H1 (cell line): ENCODE results near the gene RAB38. TPM values are rescaled to one million over a fixed set of nuclear protein-coding genes. Genes with fewer than 3 reads are reported as not detected.

ENCODE experiments used
- CTCF ChIA-PET: fragments of 300-600 bp; sonication (Branson Sonifier 250); formaldehyde crosslinking; loops from one replicate; lab custom pipeline; 2021; ENCODE audit not compliant: partially characterized antibody; lab: Charles Lee
- POLR2A ChIA-PET: fragments of 300-600 bp; sonication (Branson Sonifier 250); formaldehyde crosslinking; loops from one replicate; lab custom pipeline; 2021; ENCODE audit warnings: inconsistent platforms; ENCODE audit not compliant: partially characterized antibody; lab: Charles Lee
- DNase-seq, 2 experiments: peaks; one replicate each; pipeline versions ENCODE4 v3.0.0 to v3.0.0-alpha.2; 2010 to 2022; ENCODE audit warnings: low spot score in 2 of 2, low read depth in 1 of 2, mixed read lengths in 1 of 2
- FAIRE-seq: peaks from 2 replicates; lab custom pipeline; 2011; peaks lifted over from hg19 to GRCh38; lab: Jason Lieb, UNC
- H2AFZ ChIP-seq: 2 replicates; pipeline ENCODE4 v1.8.1; 2012; ENCODE audit warnings: low read length, inconsistent platforms
- H2AK5ac ChIP-seq: 2 replicates; pipeline ENCODE4 v1.6.1; 2013; ENCODE audit warnings: low read depth, low read length
- H2BK120ac ChIP-seq: replicated peaks from 2 replicates; pipeline ENCODE3; 2013; ENCODE audit warnings: low read depth, low read length, inconsistent platforms
- H2BK12ac ChIP-seq: 2 replicates; pipeline ENCODE4 v1.6.1; 2013; ENCODE audit warnings: low read depth, low read length
- H2BK15ac ChIP-seq: 2 replicates; pipeline ENCODE4 v1.6.1; 2013; ENCODE audit warnings: low read length
- H2BK20ac ChIP-seq: 2 replicates; pipeline ENCODE4 v1.6.1; 2013; ENCODE audit warnings: low read length
- H2BK5ac ChIP-seq: 2 replicates; pipeline ENCODE4 v1.6.1; 2013; ENCODE audit warnings: low read depth, low read length
- H3K14ac ChIP-seq: 2 replicates; pipeline ENCODE4 v1.6.1; 2013; ENCODE audit warnings: inconsistent platforms; ENCODE audit not compliant: insufficient read length
- H3K18ac ChIP-seq: 2 replicates; pipeline ENCODE4 v1.6.1; 2013; ENCODE audit warnings: low read length; ENCODE audit errors: extremely low read depth
- H3K23ac ChIP-seq: 2 replicates; pipeline ENCODE4 v1.6.1; 2013; ENCODE audit warnings: inconsistent platforms; ENCODE audit not compliant: insufficient read length
- H3K23me2 ChIP-seq: 2 replicates; pipeline ENCODE4 v1.6.1; 2013; ENCODE audit warnings: low read depth, low read length
- H3K27ac ChIP-seq: 2 replicates; pipeline ENCODE4 v1.6.1; 2011; ENCODE audit warnings: low read depth, low read length, inconsistent platforms
- H3K27me3 ChIP-seq, 4 experiments: replicated peaks in 1 of 4; 1 replicate in 1 of 4; 2 replicates in 3 of 4; pipeline versions ENCODE4 v1.6.1 to v1.8.1; 2011 to 2013; ENCODE audit warnings: low read length in 3 of 4, mild to moderate bottlenecking in 3 of 4, inconsistent platforms in 2 of 4, mixed read lengths in 2 of 4, moderate library complexity in 1 of 4; ENCODE audit not compliant: control insufficient read depth in 3 of 4, insufficient read depth in 3 of 4; ENCODE audit errors: extremely low read depth in 1 of 4
- H3K36me3 ChIP-seq, 4 experiments: 2 replicates each; pipeline versions ENCODE4 v1.6.1 to v1.8.1; 2011 to 2013; ENCODE audit warnings: mild to moderate bottlenecking in 4 of 4, low read length in 3 of 4, moderate library complexity in 2 of 4, control low read depth in 1 of 4, inconsistent platforms in 1 of 4; ENCODE audit not compliant: insufficient read depth in 4 of 4, control insufficient read depth in 2 of 4
- H3K4ac ChIP-seq: replicated peaks from 2 replicates; pipeline ENCODE3; 2013; ENCODE audit warnings: low read length, low read depth, mixed read lengths, inconsistent platforms; ENCODE audit not compliant: insufficient read length
- H3K4me1 ChIP-seq, 4 experiments: replicated peaks in 1 of 4; 1 replicate in 1 of 4; 2 replicates in 3 of 4; pipeline versions ENCODE4 v1.6.1 to v1.8.1; 2011 to 2013; ENCODE audit warnings: low read length in 3 of 4, inconsistent platforms in 2 of 4, mixed read lengths in 1 of 4; ENCODE audit not compliant: insufficient read depth in 4 of 4, control insufficient read depth in 3 of 4
- H3K4me2 ChIP-seq, 2 experiments: 2 replicates each; pipeline versions ENCODE4 v1.6.1 to v1.8.1; 2011 to 2013; ENCODE audit warnings: low read depth in 2 of 2, low read length in 2 of 2, control low read depth in 1 of 2, inconsistent platforms in 1 of 2, mild to moderate bottlenecking in 1 of 2; ENCODE audit not compliant: insufficient read depth in 1 of 2
- H3K4me3 ChIP-seq, 4 experiments: fragments of 200-600, 300-600 bp in 1 of 4; sonication (generic), shearing (Covaris generic), sonication (Bioruptor Twin) in 1 of 4; 2 replicates each; pipeline versions ENCODE4 v1.5.1 to v1.8.1; 2011 to 2016; ENCODE audit warnings: low read length in 4 of 4, low read depth in 3 of 4, control low read depth in 2 of 4, inconsistent platforms in 2 of 4, mild to moderate bottlenecking in 2 of 4, mixed read lengths in 1 of 4, moderate library complexity in 1 of 4; ENCODE audit not compliant: insufficient read depth in 2 of 4; ENCODE audit errors: extremely low read depth in 1 of 4
- H3K56ac ChIP-seq: replicated peaks from 2 replicates; pipeline ENCODE3; 2013; ENCODE audit warnings: low read depth, mild to moderate bottlenecking, mixed read lengths, low read length, inconsistent platforms; ENCODE audit not compliant: insufficient read length
- H3K79me1 ChIP-seq: 2 replicates; pipeline ENCODE4 v1.6.1; 2013; ENCODE audit warnings: low read depth, low read length, control low read depth
- H3K79me2 ChIP-seq, 2 experiments: 2 replicates each; pipeline versions ENCODE4 v1.6.1 to v1.8.1; 2012 to 2013; ENCODE audit warnings: low read length in 2 of 2, mild to moderate bottlenecking in 2 of 2, inconsistent platforms in 1 of 2; ENCODE audit not compliant: insufficient read depth in 2 of 2, control insufficient read depth in 1 of 2
- H3K9ac ChIP-seq, 4 experiments: replicated peaks in 1 of 4; 1 replicate in 1 of 4; 2 replicates in 3 of 4; pipeline versions ENCODE4 v1.6.1 to v1.8.1; 2011 to 2013; ENCODE audit warnings: low read depth in 3 of 4, low read length in 3 of 4, control low read depth in 2 of 4, mild to moderate bottlenecking in 2 of 4, moderate library complexity in 2 of 4, inconsistent platforms in 1 of 4; ENCODE audit errors: extremely low read depth in 1 of 4
- H3K9me3 ChIP-seq, 2 experiments: 2 replicates each; pipeline versions ENCODE4 v1.6.1 to v1.8.1; 2012 to 2013; ENCODE audit warnings: mild to moderate bottlenecking in 2 of 2, moderate library complexity in 2 of 2, control low read depth in 1 of 2, inconsistent platforms in 1 of 2, low read depth in 1 of 2, low read length in 1 of 2, mixed read lengths in 1 of 2; ENCODE audit not compliant: insufficient read depth in 2 of 2
- H4K20me1 ChIP-seq, 2 experiments: replicated peaks in 1 of 2; 2 replicates each; pipeline versions ENCODE3 to v1.8.1; 2011 to 2013; ENCODE audit warnings: inconsistent platforms in 2 of 2, low read length in 2 of 2, mild to moderate bottlenecking in 1 of 2; ENCODE audit not compliant: insufficient read depth in 2 of 2, control insufficient read depth in 1 of 2
- H4K5ac ChIP-seq: 2 replicates; pipeline ENCODE4 v1.6.1; 2013; ENCODE audit warnings: low read length, low read depth, mixed read lengths, inconsistent platforms; ENCODE audit not compliant: insufficient read length
- H4K8ac ChIP-seq: 2 replicates; pipeline ENCODE4 v1.8.0; 2013; ENCODE audit warnings: mild to moderate bottlenecking, moderate library complexity, low read length, inconsistent platforms; ENCODE audit not compliant: insufficient read depth; ENCODE audit errors: extremely low read depth
- H4K91ac ChIP-seq: replicated peaks from 2 replicates; pipeline ENCODE3; 2013; ENCODE audit warnings: low read length, mixed read lengths, inconsistent platforms; ENCODE audit not compliant: insufficient read length
- BACH1 ChIP-seq: IDR thresholded peaks from 2 replicates; pipeline ENCODE4 v1.6.1; 2012; ENCODE audit warnings: low read length, improper control_type of control experiment
- BRCA1 ChIP-seq: IDR thresholded peaks from 2 replicates; pipeline ENCODE4 v1.6.1; 2012; ENCODE audit warnings: low read depth, low read length, improper control_type of control experiment
- KDM5A ChIP-seq: fragments of 200-600 bp; IDR thresholded peaks from 2 replicates; pipeline ENCODE4 v1.7.1; 2012; ENCODE audit warnings: mild to moderate bottlenecking, low read length, inconsistent platforms, mixed read lengths
- PHF8 ChIP-seq: fragments of 200-600 bp; sonication (generic); conservative IDR thresholded peaks from 2 replicates; pipeline ENCODE4 v1.7.1; 2012; ENCODE audit warnings: low read depth, mild to moderate bottlenecking, inconsistent platforms, low read length, moderate library complexity
- RFX5 ChIP-seq: IDR thresholded peaks from 2 replicates; pipeline ENCODE4 v1.6.1; 2011; ENCODE audit warnings: low read depth, low read length, improper control_type of control experiment, borderline replicate concordance
- TCF12 ChIP-seq: IDR thresholded peaks from 2 replicates; pipeline ENCODE4 v1.6.1; 2011; ENCODE audit warnings: low read depth, mild to moderate bottlenecking, low read length
- USF2 ChIP-seq: IDR thresholded peaks from 2 replicates; pipeline ENCODE4 v1.6.1; 2011; ENCODE audit warnings: low read length, improper control_type of control experiment
- polyA plus RNA-seq, 7 experiments: library from polyadenylated mRNA; depleted of rRNA in 3 of 7; stranded (reverse) in 5 of 7; unstranded in 2 of 7; fragments of >200 nt in 5 of 7; fragments of 200-250 nt in 2 of 7; gene quantifications; 1 replicate in 5 of 7; 2 replicates in 1 of 7; 4 replicates in 1 of 7; pipeline versions ENCODE4 v1.2.1 to v1.2.3, GENCODE V29; 2011 to 2013; ENCODE audit warnings: missing spikeins in 2 of 7, mixed read lengths in 2 of 7
- total RNA-seq: library from RNA; stranded (reverse); fragmentation: NEBNext Ultra II Directional; extraction: Animal tissue kit (Norgen Biotek cat#: 25700); gene quantifications from 2 replicates; pipeline ENCODE4 v1.2.1, GENCODE V29; 2021

The RAB38 gene
- total and polyA plus RNA-seq, 2 of the 8 experiments (the other 6 are each of a cell fraction or from before 2014, with no cell fraction given): 15.4 to 16.5 TPM

- Histone ChIP-seq H4K91ac (no peak overlapping the region), H2BK15ac (no peak overlapping the region), H3K9me3 (peaks cover 4 to 7% of the 10 kb centered on the region in 2 experiments; a peak in 2 of 4 replicates), H3K27ac (no peak overlapping the region), H2BK12ac (no peak overlapping the region), H3K4ac (no peak overlapping the region), H2BK20ac (no peak overlapping the region), H4K5ac (no peak overlapping the region), H3K4me2 (no peak overlapping the region), H2BK5ac (no peak overlapping the region), H3K23me2 (no peaks in the 10 kb centered on the region), H3K79me2 (no peaks in the 10 kb centered on the region), H3K14ac (no peak overlapping the region), H3K27me3 (peaks cover 0 to 1% (median 0%) of the 10 kb centered on the region in 4 experiments; a peak in 1 of 7 replicates), H3K9ac (no peak overlapping the region), H3K23ac (no peak overlapping the region), H3K4me1 (no peaks in the 10 kb centered on the region), H4K8ac (no peak overlapping the region), H2AK5ac (no peak overlapping the region), H4K20me1 (no peaks in the 10 kb centered on the region), H3K79me1 (no peaks in the 10 kb centered on the region), H3K4me3 (no peak overlapping the region), H3K36me3 (no peaks in the 10 kb centered on the region), H3K56ac (no peak overlapping the region), H3K18ac (no peak overlapping the region), H2BK120ac (no peak overlapping the region), H2AFZ (no peak overlapping the region)
- DNase-seq (no peak), FAIRE-seq (no peak)
- TF ChIP-seq USF2 (no peak), BACH1 (no peak), TCF12 (no peak), RFX5 (no peak), BRCA1 (no peak), KDM5A (no peak), PHF8 (no peak)
- ChIA-PET CTCF (interaction anchor here (0.7 kb wide), 1 partner anchor 15 kb away, joined by 3 read pairs; no protein-coding TSS in a partner anchor), POLR2A (no interaction called here)
Observed at GRCh38 chr11:88195908-88196307, 20.7 kb upstream of the RAB38 start.
